HG02759 (cell line): ENCODE measurements around the gene RING1.

ENCODE experiments used
- ATAC-seq: cut with Tn5 transposase; IDR thresholded peaks from one replicate; pipeline ENCODE4 v1.9.1; 2021; ENCODE audit warnings: mild to moderate bottlenecking, moderate library complexity; ENCODE audit not compliant: unreplicated experiment

The RING1 gene

GRCh38 chr6:33241968-33242367 lies 33.7 kb downstream of the RING1 start:
- ATAC-seq = no peak

GRCh38 chr6:33243476-33243875 lies 35.2 kb downstream of the RING1 start:
- no peak for ATAC-seq

- ATAC-seq = peak; percentile 37
Observed at GRCh38 chr6:33247977-33248642, 39.8 kb downstream of the RING1 start.

- peak; percentile 1 for ATAC-seq
Observed at GRCh38 chr6:33248643-33248931, 40.3 kb downstream of the RING1 start.

GRCh38 chr6:33248932-33249731 lies 40.8 kb downstream of the RING1 start:
- peak; percentile 91 for ATAC-seq

GRCh38 chr6:33249732-33250630 lies 41.7 kb downstream of the RING1 start:
- peak; percentile 1 for ATAC-seq

- ATAC-seq = no peak
Observed at GRCh38 chr6:33250731-33251130, 42.4 kb downstream of the RING1 start.

GRCh38 chr6:33251395-33252012 lies 43.2 kb downstream of the RING1 start:
- no peak for ATAC-seq

GRCh38 chr6:33252759-33253158 lies 44.5 kb downstream of the RING1 start:
- ATAC-seq = no peak

- no peak for ATAC-seq
Observed at GRCh38 chr6:33254591-33254990, 46.3 kb downstream of the RING1 start.

- ATAC-seq = no peak
Observed at GRCh38 chr6:33259032-33259431, 50.7 kb downstream of the RING1 start.
